Cardiac fibroblast (primary cell): ENCODE results near the gene RIBC2.
"Not testable (repeated sequence)": the region's sequence is repeated elsewhere in the genome, so short reads cannot be mapped to it uniquely, and the experiment has no call there.

ENCODE experiments used
- DNase-seq, 2 donors: peaks; one replicate each; pipeline versions ENCODE4 v3.0.0 to v3.0.0-alpha.2; 2010; ENCODE audit warnings: low read depth in 2 of 2
- H3K4me3 ChIP-seq, 2 donors: replicated peaks in 1 of 2; 1 replicate in 1 of 2; 2 replicates in 1 of 2; pipeline ENCODE4 v1.5.1; 2011; ENCODE audit warnings: low read depth in 2 of 2, low read length in 2 of 2, mild to moderate bottlenecking in 2 of 2, moderate library complexity in 1 of 2
- CTCF ChIP-seq: IDR thresholded peaks from one replicate; pipeline ENCODE4 v1.5.1; 2011; ENCODE audit warnings: low read depth, mild to moderate bottlenecking, low read length, inconsistent platforms

The RIBC2 gene

GRCh38 chr22:45448431-45448830 lies 34.9 kb downstream of the RIBC2 start:
- peak in 1 of 2 donors; percentile 94 for DNase-seq
- H3K4me3 ChIP-seq: no peak overlapping the region
- no peak for TF ChIP-seq CTCF

GRCh38 chr22:45449442-45449841 lies 35.9 kb downstream of the RIBC2 start:
- DNase-seq, H3K4me3 ChIP-seq: not testable (repeated sequence)

GRCh38 chr22:45450101-45450785 lies 36.8 kb downstream of the RIBC2 start:
- DNase-seq: no peak
- TF ChIP-seq CTCF: no peak
- H3K4me3 ChIP-seq: no peak overlapping the region

GRCh38 chr22:45450921-45451651 lies 37.6 kb downstream of the RIBC2 start:
- H3K4me3 ChIP-seq: no peak overlapping the region
- peak; percentile 23 to 92 for DNase-seq
- no peak for TF ChIP-seq CTCF

GRCh38 chr22:45451972-45452371 lies 38.5 kb downstream of the RIBC2 start:
- no peak for TF ChIP-seq CTCF
- no peak overlapping the region for H3K4me3 ChIP-seq
- DNase-seq: no peak

- H3K4me3 ChIP-seq: no peak overlapping the region
- no peak for TF ChIP-seq CTCF
- no peak for DNase-seq
Observed at GRCh38 chr22:45452565-45453379, 39.3 kb downstream of the RIBC2 start.

- TF ChIP-seq CTCF: no peak
- no peak for DNase-seq
- H3K4me3 ChIP-seq: no peak overlapping the region
Observed at GRCh38 chr22:45453764-45454163, 40.3 kb downstream of the RIBC2 start.
